ENCODE results near the gene HOXC10.

Gene HOXC10

DNA sequence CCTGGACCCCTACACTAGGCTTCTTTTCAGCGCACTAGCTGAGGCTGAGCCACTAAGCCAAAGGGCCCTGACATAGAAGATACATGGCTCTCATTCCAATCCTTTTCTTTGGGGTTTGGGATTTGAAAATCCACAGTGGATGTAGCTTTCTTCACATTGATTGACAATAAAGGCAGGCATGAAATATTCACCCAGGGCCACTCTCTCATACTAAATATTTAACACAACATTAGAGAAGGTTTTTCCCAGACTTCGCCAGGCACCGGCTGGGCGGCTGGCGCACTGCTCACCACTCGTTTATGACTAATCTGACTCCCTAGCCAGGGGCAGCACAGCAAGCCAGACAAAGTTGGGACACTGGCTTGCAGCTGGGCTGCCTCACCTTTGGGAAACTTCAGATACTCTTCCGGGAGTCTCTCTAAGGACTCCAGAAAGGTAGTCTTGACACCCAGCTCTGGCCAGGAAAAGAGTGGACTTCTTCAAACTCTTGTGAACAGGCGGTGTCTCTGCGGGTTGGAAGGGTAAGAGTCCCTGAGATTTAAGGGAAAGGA, 12.7 kb upstream of the HOXC10 start:
- no peaks in the 10 kb centered on the region for H3K4me1 ChIP-seq (ENCODE audit: low read length)
- H2AFZ ChIP-seq (ENCODE audit: low read depth, low read length), result no peak overlapping the region
- no peak overlapping the region for H3K4me2 ChIP-seq (ENCODE audit: low read length)
- no peaks in the 10 kb centered on the region for H4K20me1 ChIP-seq (ENCODE audit: insufficient read depth, low read length)
- no peaks in the 10 kb centered on the region for H3K79me2 ChIP-seq (ENCODE audit: low read length)
- no peak overlapping the region for H3K27ac ChIP-seq (ENCODE audit: low read length)
- H3K36me3 ChIP-seq (replicated peaks; ENCODE audit: low read depth, low read length), result no peaks in the 10 kb centered on the region
- no peaks in the 10 kb centered on the region for H3K9me3 ChIP-seq (ENCODE audit: insufficient read depth, low read length)
- H3K27me3 ChIP-seq (ENCODE audit: low read depth, low read length), result peaks cover 16% of the 10 kb centered on the region; the same call in 1 of the 2 replicates
- TF ChIP-seq CTCF (IDR thresholded peaks at IDR 0.05; ENCODE audit: low read depth, low read length) (no peak), EZH2phosphoT487 (IDR thresholded peaks at IDR 0.05; ENCODE audit: low read depth) (no peak)
- H3K9ac ChIP-seq (ENCODE audit: low read length), result no peak overlapping the region
- H3K4me3 ChIP-seq (ENCODE audit: low read length), result no peak overlapping the region

DNA sequence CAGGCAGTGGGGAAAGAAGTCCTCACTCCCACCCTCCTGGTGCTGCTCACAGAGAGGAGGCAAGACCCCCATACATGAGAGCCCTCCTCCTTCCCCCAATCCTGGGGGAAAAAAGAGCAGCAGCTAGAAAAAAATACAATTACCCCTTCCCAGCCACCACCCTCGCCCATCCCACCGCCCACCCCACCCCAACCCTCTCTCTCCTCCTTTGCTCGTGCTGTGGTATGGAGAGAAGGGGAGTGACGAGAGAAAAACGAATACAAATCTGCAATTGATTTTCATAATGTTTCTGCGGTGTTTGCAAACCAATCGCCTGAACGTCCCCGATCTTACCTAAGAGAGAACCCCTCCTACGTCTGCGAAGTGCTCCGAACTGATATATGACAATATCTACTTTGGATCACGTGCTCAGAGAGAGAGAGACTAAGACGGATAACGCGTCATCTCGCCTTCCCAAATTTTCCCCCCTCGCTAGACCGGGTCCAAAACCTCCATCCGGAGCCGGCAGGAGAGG, 12.2 kb upstream of the HOXC10 start, which contains the start of gene HOXC11:
Gene HOXC11, plus strand, starts transcription at position 405 of the 514 bp plus-strand sequence. CDS start 116 bp downstream, outside the sequence.
- Histone ChIP-seq H3K36me3 (replicated peaks; ENCODE audit: low read depth, low read length) (no peaks in the 10 kb centered on the region), H3K4me2 (ENCODE audit: low read length) (no peak within 1 kb of the TSS), H3K27me3 (ENCODE audit: low read depth, low read length) (peaks cover 20% of the 10 kb centered on the region; the same call in 1 of the 2 replicates), H4K20me1 (ENCODE audit: insufficient read depth, low read length) (no peaks in the 10 kb centered on the region), H3K9ac (ENCODE audit: low read length) (no peak within 1 kb of the TSS), H3K4me3 (ENCODE audit: low read length) (no peak within 1 kb of the TSS), H3K27ac (ENCODE audit: low read length) (no peak within 1 kb of the TSS), H3K9me3 (ENCODE audit: insufficient read depth, low read length) (no peaks in the 10 kb centered on the region), H3K79me2 (ENCODE audit: low read length) (no peaks in the 10 kb centered on the region), H2AFZ (ENCODE audit: low read depth, low read length) (no peak within 1 kb of the TSS), H3K4me1 (ENCODE audit: low read length) (0 out of 2 replicates have a peak, but pooled peaks cover 2% of the 10 kb centered on the region)
- TF ChIP-seq CTCF (IDR thresholded peaks at IDR 0.05; ENCODE audit: low read depth, low read length), result no peak
- TF ChIP-seq EZH2phosphoT487 (IDR thresholded peaks at IDR 0.05; ENCODE audit: low read depth), result no peak

DNA sequence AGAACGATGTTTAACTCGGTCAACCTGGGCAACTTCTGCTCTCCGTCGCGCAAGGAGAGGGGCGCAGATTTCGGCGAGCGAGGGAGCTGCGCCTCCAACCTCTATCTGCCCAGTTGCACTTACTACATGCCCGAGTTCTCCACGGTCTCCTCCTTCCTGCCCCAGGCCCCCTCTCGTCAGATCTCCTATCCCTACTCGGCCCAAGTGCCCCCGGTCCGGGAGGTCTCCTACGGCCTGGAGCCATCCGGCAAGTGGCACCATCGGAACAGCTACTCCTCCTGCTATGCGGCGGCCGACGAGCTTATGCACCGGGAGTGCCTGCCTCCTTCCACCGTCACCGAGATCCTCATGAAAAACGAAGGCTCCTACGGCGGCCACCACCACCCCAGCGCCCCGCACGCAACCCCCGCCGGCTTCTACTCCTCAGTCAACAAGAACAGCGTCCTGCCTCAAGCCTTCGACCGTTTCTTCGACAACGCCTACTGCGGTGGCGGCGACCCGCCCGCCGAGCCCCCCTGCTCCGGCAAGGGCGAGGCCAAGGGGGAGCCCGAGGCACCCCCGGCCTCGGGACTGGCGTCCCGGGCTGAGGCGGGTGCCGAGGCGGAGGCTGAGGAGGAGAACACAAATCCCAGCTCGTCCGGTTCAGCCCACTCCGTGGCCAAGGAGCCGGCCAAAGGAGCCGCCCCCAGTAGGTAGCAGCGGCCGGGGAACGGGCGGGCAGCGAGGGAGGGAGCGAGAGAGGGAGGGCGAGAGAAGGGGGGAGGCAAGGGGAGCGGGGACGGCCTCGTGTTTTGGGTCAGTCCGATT, 11.5 kb upstream of the HOXC10 start:
- Histone ChIP-seq H3K9me3 (ENCODE audit: insufficient read depth, low read length) (no peaks in the 10 kb centered on the region), H3K9ac (ENCODE audit: low read length) (no peak overlapping the region), H3K79me2 (ENCODE audit: low read length) (no peaks in the 10 kb centered on the region), H2AFZ (ENCODE audit: low read depth, low read length) (no peak overlapping the region), H3K27me3 (ENCODE audit: low read depth, low read length) (peaks cover 21% of the 10 kb centered on the region; the same call in 1 of the 2 replicates), H3K4me1 (ENCODE audit: low read length) (peaks cover 6% of the 10 kb centered on the region; the same call in 1 of the 2 replicates), H4K20me1 (ENCODE audit: insufficient read depth, low read length) (no peaks in the 10 kb centered on the region), H3K27ac (ENCODE audit: low read length) (no peak overlapping the region), H3K4me3 (ENCODE audit: low read length) (no peak overlapping the region), H3K36me3 (replicated peaks; ENCODE audit: low read depth, low read length) (no peaks in the 10 kb centered on the region), H3K4me2 (ENCODE audit: low read length) (no peak overlapping the region)
- TF ChIP-seq EZH2phosphoT487 (IDR thresholded peaks at IDR 0.05; ENCODE audit: low read depth) (no peak), CTCF (IDR thresholded peaks at IDR 0.05; ENCODE audit: low read depth, low read length) (no peak)
